ENCODE results near the gene CLEC17A.

Gene CLEC17A

GRCh38 chr19:14655726-14656125 lies 72.8 kb downstream of the CLEC17A start:
- DNase-seq: no peak

DNA sequence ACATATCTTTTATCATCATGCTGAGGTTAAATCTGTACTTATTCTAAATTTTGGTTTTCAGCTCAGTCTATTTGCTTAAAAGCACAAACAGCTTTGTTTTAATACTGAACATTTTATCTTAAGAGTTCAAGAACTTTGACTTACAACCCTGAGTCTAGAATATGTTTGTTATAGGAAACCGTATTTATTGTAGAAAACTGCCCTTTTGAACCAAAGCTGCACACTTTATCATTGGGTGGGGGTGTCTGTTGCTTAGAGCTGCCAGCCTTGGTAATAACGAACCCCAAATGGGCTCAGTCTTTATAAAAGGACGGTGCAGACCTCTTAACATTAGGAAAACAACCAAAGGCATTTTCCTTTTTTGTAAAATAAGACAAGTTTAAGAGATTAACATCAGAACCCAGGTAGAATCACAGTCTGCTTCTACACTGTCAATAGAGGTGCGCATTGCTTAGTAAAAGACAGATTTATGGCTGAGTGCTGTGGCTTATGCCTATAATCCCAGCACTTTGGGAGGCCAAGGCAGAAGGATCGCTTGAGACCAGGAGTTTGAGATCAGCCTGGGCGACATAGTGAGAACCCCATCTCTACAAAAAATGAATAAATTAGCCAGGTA lies 77.1 kb downstream of the CLEC17A start:
- DNase-seq: no peak

- peak; percentile 9 to 30 for DNase-seq
These were observed 78.6 kb downstream of the CLEC17A start for GRCh38 chr19:14661372-14661924.
